Thymus (tissue), 11 donors: ENCODE results near the gene KIF17. TPM values are rescaled to one million over a fixed set of nuclear protein-coding genes. Genes with fewer than 3 reads are reported as not detected.

Experiments used
- DNase-seq, 9 donors: peaks; one replicate each; pipeline ENCODE4 v3.0.0-alpha.2; 2013; ENCODE audit warnings: low spot score in 9 of 9, low read depth in 6 of 9, missing footprints in 1 of 9
- H3K27ac ChIP-seq, 2 donors: one replicate each; pipeline ENCODE4 v1.5.1; 2013; ENCODE audit warnings: control low read depth in 1 of 2, low read depth in 1 of 2, low read length in 1 of 2, mild to moderate bottlenecking in 1 of 2, moderate library complexity in 1 of 2
- H3K27me3 ChIP-seq, 2 donors: one replicate each; pipeline ENCODE4 v1.5.1; 2013; ENCODE audit warnings: low read length in 1 of 2; ENCODE audit not compliant: control insufficient read depth in 2 of 2, insufficient read depth in 1 of 2
- H3K36me3 ChIP-seq, 2 donors: one replicate each; pipeline ENCODE4 v1.5.1; 2013; ENCODE audit warnings: low read length in 1 of 2, mild to moderate bottlenecking in 1 of 2, moderate library complexity in 1 of 2; ENCODE audit not compliant: control insufficient read depth in 2 of 2, insufficient read depth in 2 of 2
- H3K4me1 ChIP-seq, 2 donors: one replicate each; pipeline ENCODE4 v1.5.1; 2013; ENCODE audit warnings: low read length in 2 of 2; ENCODE audit not compliant: control insufficient read depth in 2 of 2, insufficient read depth in 2 of 2
- H3K4me3 ChIP-seq, 2 donors: one replicate each; pipeline ENCODE4 v1.5.1; 2013; ENCODE audit warnings: low read length in 2 of 2, control low read depth in 1 of 2, mild to moderate bottlenecking in 1 of 2
- H3K9me3 ChIP-seq, 2 donors: one replicate each; pipeline ENCODE4 v1.5.1; 2013; ENCODE audit warnings: low read length in 1 of 2, mild to moderate bottlenecking in 1 of 2; ENCODE audit not compliant: control insufficient read depth in 2 of 2, insufficient read depth in 1 of 2
- WGBS: extraction: QIAGEN DNeasy Blood & Tissue Kit; methylation state at CpG from one replicate; pipeline ENCODE4 v1.1.7; 2013; 5-methylcytosine and 5-hydroxymethylcytosine counted together
- polyA plus RNA-seq: library from polyadenylated mRNA; stranded (reverse); fragments of 200-250 nt; gene quantifications from one replicate; pipeline ENCODE4 v1.2.3, GENCODE V29; 2013
- total RNA-seq: library from RNA; stranded (reverse); fragments of 120-200 nt; gene quantifications from one replicate; pipeline ENCODE4 v1.2.4, GENCODE V29; 2013
- donor health status: healthy.

The KIF17 gene
- total and polyA plus RNA-seq, 2 donors = 0.85 to 1.0 TPM

GRCh38 chr1:20705203-20705755 is 12.5 kb downstream of the KIF17 start:
- Histone ChIP-seq H3K36me3 (no peaks in the 10 kb centered on the region), H3K9me3 (peaks cover 0 to 3% of the 10 kb centered on the region in 2 donors), H3K27me3 (no peaks in the 10 kb centered on the region), H3K27ac (no peak overlapping the region), H3K4me1 (no peaks in the 10 kb centered on the region), H3K4me3 (no peak overlapping the region)
- DNase-seq = peak in 1 of 9 donors; percentile 28
- WGBS = 93% methylated on average over 15 of the region's 15 CpGs

GRCh38 chr1:20704390-20705202 is 13.2 kb downstream of the KIF17 start:
- H3K9me3 ChIP-seq = peaks cover 0 to 3% of the 10 kb centered on the region in 2 donors
- no peaks in the 10 kb centered on the region for H3K36me3 ChIP-seq
- no peak overlapping the region for H3K4me3 ChIP-seq
- no peak for DNase-seq
- H3K27me3 ChIP-seq = no peaks in the 10 kb centered on the region
- 95% methylated on average over 41 of the region's 41 CpGs for WGBS
- H3K4me1 ChIP-seq = no peaks in the 10 kb centered on the region
- no peak overlapping the region for H3K27ac ChIP-seq

GRCh38 chr1:20703124-20703756 is 14.6 kb downstream of the KIF17 start:
- H3K36me3 ChIP-seq = no peaks in the 10 kb centered on the region
- no peaks in the 10 kb centered on the region for H3K4me1 ChIP-seq
- no peaks in the 10 kb centered on the region for H3K27me3 ChIP-seq
- H3K9me3 ChIP-seq = peaks cover 0 to 3% of the 10 kb centered on the region in 2 donors
- no peak overlapping the region for H3K27ac ChIP-seq
- no peak overlapping the region for H3K4me3 ChIP-seq
- DNase-seq = no peak
- WGBS = 99% methylated on average over 4 of the region's 4 CpGs

- H3K9me3 ChIP-seq = no peaks in the 10 kb centered on the region
- no peaks in the 10 kb centered on the region for H3K27me3 ChIP-seq
- no peak overlapping the region for H3K4me3 ChIP-seq
- no peak for DNase-seq
- H3K4me1 ChIP-seq = no peaks in the 10 kb centered on the region
- no peak overlapping the region for H3K27ac ChIP-seq
- H3K36me3 ChIP-seq = no peaks in the 10 kb centered on the region
- 98% methylated on average over 1 of the region's 1 CpG for WGBS
Measured at GRCh38 chr1:20702416-20702815, 15.4 kb downstream of the KIF17 start.

- Histone ChIP-seq H3K9me3 (no peaks in the 10 kb centered on the region), H3K27me3 (no peaks in the 10 kb centered on the region), H3K4me1 (peaks cover 0 to 4% of the 10 kb centered on the region in 2 donors), H3K4me3 (no peak overlapping the region), H3K36me3 (no peaks in the 10 kb centered on the region), H3K27ac (no peak overlapping the region)
- DNase-seq = no peak
- whole genome bisulfite sequencing = 98% methylated on average over 5 of the region's 5 CpGs
Measured at GRCh38 chr1:20701847-20702246, 16.0 kb downstream of the KIF17 start.

- Histone ChIP-seq H3K4me1 (peaks cover 0 to 8% of the 10 kb centered on the region in 2 donors), H3K4me3 (no peak overlapping the region), H3K27ac (no peak overlapping the region), H3K27me3 (no peaks in the 10 kb centered on the region), H3K36me3 (no peaks in the 10 kb centered on the region), H3K9me3 (no peaks in the 10 kb centered on the region)
- WGBS = 96% methylated on average over 9 of the region's 9 CpGs
- DNase-seq = no peak
Measured at GRCh38 chr1:20701446-20701845, 16.4 kb downstream of the KIF17 start.

GRCh38 chr1:20700636-20701215 is 17.1 kb downstream of the KIF17 start:
- Histone ChIP-seq H3K27ac (no peak overlapping the region), H3K4me3 (no peak overlapping the region), H3K4me1 (peaks cover 0 to 11% of the 10 kb centered on the region in 2 donors), H3K36me3 (no peaks in the 10 kb centered on the region), H3K9me3 (no peaks in the 10 kb centered on the region), H3K27me3 (no peaks in the 10 kb centered on the region)
- no peak for DNase-seq
- WGBS = 95% methylated on average over 17 of the region's 17 CpGs

GRCh38 chr1:20699558-20699957 is 18.2 kb downstream of the KIF17 start:
- Histone ChIP-seq H3K4me1 (peaks cover 0 to 11% of the 10 kb centered on the region in 2 donors), H3K36me3 (no peaks in the 10 kb centered on the region), H3K27ac (no peak overlapping the region), H3K4me3 (no peak overlapping the region), H3K9me3 (no peaks in the 10 kb centered on the region), H3K27me3 (no peaks in the 10 kb centered on the region)
- DNase-seq = no peak
- WGBS = 96% methylated on average over 9 of the region's 9 CpGs
